ENCODE results near the gene BLTP3B.
"Not testable (repeated sequence)": the region's sequence is repeated elsewhere in the genome, so short reads cannot be mapped to it uniquely, and the experiment has no call there.

BLTP3B gene, protein sequence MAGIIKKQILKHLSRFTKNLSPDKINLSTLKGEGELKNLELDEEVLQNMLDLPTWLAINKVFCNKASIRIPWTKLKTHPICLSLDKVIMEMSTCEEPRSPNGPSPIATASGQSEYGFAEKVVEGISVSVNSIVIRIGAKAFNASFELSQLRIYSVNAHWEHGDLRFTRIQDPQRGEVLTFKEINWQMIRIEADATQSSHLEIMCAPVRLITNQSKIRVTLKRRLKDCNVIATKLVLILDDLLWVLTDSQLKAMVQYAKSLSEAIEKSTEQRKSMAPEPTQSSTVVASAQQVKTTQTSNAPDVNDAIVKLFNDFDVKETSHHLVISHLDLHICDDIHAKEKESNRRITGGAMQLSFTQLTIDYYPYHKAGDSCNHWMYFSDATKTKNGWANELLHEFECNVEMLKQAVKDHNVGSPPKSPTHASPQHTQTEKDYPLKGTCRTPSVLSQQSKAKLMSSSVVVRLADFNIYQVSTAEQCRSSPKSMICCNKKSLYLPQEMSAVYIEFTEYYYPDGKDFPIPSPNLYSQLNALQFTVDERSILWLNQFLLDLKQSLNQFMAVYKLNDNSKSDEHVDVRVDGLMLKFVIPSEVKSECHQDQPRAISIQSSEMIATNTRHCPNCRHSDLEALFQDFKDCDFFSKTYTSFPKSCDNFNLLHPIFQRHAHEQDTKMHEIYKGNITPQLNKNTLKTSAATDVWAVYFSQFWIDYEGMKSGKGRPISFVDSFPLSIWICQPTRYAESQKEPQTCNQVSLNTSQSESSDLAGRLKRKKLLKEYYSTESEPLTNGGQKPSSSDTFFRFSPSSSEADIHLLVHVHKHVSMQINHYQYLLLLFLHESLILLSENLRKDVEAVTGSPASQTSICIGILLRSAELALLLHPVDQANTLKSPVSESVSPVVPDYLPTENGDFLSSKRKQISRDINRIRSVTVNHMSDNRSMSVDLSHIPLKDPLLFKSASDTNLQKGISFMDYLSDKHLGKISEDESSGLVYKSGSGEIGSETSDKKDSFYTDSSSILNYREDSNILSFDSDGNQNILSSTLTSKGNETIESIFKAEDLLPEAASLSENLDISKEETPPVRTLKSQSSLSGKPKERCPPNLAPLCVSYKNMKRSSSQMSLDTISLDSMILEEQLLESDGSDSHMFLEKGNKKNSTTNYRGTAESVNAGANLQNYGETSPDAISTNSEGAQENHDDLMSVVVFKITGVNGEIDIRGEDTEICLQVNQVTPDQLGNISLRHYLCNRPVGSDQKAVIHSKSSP (N-terminal part only)

DNA sequence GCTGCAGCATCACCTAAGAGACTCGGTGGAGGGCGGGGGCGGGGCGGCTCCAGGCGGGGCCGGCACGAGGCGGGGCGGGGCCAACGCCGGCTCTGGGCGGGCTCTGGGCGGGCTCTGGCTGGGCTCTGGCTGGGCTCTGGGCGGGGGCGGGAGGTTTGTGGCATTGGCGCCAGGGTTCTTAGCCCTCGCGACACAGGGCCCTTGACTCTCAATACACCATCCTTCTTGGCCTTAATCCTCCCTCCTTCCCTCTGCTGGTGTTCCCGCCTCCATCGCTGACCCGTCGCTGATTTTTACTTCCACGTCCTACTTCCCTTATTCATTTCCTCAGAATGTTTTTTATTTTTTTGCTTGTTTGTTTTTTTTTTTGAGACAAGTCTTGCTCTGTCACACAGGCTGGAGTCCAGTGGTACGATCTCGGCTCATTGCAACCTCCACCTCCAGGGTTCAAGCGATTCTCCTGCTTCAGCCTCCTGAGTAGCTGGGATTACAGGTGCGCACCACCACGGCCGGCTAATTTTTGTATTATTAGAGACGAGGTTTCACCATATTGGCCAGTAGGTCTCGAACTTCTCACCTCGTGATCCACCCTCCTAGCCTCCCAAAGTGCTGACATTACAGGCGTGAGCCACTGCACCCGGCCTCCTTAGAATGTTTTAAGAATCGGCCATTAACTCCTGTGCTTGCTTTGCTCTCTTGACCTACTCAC, at the start of gene BLTP3B:
Gene BLTP3B, minus strand, starts transcription at position 24 of the 709 bp plus-strand sequence. CDS start 239 bp downstream, outside the sequence.
- peak; percentile 92 for DNase-seq

DNA sequence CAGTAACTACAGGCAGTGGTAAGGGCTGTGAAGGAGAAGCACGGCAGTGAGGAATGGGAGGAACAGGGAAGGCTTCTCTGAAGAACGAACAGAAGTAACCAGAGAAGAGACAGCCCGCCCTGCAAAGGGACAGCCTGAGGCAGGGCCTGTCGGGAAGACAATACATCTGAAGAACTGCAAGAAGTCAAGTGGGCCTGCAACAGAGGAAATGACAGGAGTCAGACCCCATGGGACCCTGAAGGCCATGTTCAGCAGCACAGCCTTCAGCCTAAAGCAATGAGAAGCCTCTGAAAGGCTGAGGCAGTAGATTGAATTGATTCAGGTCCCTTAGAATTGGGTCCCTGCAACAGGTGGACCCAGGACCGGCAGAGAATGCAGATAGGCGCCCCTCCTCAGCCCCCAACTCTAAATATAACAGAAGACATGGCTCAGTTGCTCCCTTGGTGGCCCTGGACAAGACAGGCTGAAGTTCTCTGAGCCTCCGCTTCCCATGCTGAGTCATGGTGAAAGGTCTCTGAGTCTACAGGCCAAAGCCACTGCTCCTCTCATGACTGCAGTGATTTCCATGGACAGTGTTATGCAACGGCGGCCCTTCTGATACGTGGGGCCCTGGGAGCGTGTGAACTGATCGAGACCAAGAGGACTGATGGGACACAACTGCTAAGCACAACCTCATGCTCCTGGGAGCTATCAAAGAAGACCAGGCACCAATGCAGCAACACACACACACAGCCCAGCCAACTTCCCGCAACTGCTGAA, 47.1 kb upstream of the BLTP3B start:
- DNase-seq, result no peak

DNA sequence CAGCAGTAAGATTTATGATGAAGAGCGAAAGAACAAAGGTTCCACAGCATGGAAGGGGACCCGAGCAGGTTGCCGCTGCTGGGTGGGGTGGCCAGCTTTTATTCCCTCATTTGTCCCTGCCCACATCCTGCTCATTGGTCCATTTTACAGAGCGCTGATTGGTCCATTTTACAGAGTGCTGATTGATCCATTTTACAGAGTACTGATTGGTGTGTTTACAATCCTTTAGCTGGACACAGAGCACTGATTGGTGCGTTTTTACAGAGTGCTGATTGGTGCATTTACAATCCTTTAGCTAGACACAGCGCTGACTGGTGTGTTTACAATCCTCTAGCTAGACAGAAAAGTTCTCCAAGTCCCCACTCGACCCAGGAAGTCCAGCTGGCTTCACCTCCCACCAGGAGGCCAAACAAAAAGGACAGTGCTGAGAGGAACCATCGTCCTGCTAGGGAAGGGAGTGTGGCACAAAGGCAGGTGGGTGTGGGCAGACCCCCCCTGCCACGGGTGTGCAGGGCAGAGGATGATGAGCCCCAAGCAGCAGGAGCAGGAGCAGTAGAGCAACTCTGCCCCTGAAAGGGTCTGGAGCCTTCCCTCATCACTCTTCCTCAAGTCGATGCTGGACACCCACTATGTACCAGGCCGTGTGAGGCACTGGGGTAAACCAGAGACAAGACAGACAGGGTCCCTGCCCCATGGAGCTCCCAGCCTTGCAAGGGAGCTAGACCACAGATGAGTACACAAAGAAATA, 46.4 kb upstream of the BLTP3B start:
- DNase-seq, result not testable (repeated sequence)

DNA sequence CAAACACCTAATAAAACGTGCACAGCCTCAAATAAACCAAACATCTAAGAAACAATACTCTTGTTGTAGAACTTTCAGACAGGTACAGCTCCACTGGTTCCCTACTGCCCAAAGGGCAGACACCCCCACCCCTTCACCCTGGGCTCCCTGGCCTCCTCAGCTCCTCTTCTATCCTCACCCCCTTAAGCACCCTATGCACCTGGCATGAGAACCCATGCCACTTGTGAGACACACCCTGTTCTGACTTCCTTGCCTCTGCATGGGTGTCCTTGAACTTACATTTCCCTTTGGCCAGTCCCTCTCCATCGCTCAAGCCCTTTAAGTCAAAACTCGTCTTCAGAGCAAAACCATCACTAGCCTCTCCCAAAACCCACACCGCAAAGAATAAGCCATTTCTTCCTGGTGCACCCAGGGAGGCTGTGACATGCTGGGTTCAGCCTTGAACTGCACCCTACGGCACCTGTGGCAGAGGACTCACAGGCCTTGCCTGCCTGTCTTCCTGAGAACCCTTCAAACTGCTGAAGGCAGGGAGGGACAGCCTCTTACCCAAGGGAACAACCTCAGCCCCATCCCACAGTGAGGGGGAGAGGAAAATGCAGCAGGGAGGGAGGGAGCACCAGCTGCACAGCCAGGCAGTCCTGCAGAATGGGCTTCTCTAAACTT, 45.3 kb upstream of the BLTP3B start:
- DNase-seq, result no peak

DNA sequence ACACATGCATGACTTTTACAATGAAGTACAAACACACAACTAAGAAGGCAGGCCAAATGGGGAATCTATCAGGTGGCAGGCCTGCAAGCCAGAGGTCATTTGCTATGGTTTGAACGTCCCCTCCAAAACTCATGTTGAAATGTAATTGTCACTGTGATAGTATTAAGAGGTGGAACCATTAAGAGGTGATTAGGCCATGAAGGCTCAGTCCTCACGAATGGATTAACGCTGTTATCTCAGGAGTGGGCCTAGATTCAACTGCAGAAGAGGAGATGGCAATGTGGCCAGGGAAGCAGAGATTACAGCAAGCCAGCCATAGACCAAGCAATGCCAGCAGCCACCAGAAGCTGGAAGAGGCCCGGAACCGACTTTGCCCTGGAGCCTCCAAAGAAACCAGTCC, 44.4 kb upstream of the BLTP3B start:
- DNase-seq, result no peak

DNA sequence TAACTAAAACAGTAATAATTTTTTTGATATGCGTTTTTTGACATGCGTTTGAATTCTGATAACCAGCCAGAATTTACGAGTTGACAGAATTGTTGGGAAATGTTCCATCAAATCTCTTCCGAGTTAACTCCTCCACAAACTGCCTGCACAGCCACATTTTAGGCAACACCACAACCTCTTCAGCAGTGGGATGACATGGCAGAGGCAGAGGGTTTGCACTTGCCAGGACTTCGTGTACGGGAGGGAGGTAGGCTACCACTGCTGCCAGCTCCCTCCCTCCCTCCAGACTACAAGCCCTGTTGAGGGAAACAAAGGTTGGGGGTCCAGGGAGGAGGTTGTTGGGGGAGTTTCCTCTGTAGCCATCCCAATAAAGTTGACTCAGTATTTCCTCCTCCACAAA, 43.4 kb upstream of the BLTP3B start:
- no peak for DNase-seq

DNA sequence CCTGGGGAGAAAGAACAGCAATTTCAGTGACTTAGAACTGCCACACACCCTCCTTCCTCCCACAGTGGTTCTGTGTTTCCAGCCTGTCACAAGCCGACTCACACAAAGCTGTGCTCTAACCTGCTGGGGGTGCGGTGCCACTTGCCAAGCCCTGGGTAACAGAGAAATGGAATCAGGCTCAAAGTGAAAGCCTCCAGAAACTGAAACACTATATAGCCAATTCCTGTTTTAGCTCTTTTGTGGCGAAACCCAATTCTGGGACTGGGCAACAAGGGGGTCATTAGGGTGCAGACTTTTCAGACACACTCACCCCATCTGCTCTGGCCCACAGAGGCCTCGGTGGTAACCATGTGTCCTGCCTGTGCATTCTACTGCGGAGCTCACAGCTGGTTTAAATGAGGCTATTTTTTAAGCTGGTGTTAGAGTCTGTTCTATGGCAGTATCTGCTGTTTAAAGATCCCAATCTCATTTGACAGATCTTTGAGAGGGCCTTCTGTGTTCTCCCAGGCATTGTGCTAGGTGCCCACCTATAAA, 42.8 kb upstream of the BLTP3B start:
- no peak for DNase-seq

DNA sequence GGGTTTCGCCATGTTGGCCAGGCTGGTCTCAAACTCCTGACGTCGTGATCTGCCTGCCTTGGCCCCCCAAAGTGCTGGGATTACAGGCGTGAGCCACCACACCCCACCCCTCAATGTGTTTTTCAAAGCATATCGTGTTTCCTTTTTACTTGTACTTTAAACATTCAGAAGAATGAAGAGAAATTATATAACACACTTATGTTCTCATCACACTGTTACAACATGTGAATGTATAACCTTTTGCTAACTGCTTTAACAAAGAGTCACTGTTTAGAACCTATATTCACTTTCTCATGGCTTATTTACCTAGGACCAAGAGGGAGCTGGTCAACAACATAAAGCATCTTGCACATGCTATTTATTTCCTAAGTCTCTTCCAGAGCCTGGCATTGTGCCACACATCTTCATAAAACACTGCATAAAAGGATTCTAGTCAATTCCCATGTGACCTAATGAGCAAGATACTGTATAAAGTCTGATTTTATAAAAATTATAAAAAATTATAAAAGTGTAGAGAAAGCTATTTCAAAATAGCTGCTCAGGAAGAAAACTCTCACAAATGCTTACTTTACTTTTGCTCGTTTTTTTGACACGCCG, 42.0 kb upstream of the BLTP3B start:
- no peak for DNase-seq

DNA sequence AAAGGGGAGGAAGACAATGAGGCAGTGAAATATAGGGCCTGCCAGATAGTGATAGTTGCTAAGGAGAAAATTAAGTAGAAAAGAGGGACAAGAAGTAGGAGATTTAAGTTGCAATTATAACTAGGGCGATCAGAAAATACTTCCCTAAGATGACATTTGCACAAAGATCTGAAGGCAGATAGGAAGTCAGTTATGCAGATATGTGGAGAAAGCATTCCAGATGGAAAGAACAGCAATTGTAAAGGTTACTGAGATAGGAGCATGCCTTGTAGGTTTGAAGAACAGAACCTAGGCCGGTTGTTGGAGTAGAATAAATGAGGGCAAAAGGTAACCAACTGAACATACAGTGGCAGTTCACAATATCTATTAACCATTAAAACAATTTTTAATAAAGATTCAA, 36.6 kb upstream of the BLTP3B start:
- no peak for DNase-seq

DNA sequence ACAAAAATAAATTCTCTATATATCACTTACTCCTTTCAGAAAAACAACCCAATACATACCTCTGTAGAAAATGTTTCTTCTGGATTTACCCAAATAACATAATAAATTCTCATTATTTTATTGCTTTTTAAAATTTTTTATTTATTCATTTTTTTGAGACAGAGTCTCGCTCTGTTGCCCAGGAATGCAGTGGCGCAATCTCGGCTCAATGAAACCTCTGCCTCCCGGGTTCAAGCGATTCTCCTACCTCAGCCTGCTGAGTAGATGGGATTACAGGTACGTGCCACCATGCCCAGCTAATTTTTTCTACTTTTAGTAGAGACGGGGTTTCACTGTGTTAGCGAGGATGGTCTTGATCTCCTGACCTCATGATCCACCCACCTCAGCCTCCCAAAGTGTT, 33.8 kb upstream of the BLTP3B start:
- DNase-seq, result not testable (repeated sequence)

DNA sequence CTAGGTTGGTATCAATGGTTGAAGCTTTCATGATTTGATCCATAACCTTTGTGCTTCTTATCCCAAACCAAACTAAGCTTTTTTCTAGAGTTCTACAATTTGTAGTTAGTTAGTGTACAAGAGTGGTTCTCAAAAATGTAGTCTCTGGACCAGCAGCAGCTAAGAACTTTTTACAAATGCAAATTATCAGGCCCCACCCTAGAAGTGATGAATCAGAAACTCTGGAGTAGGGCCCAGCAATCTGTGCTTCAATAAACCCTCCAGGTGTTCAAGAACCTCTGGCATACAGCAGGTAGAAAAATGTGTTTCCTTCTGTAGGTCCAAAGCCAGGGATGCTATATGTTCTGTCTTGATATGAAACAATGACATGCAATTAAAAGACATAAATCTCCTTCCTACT, 31.8 kb upstream of the BLTP3B start:
- DNase-seq, result no peak

DNA sequence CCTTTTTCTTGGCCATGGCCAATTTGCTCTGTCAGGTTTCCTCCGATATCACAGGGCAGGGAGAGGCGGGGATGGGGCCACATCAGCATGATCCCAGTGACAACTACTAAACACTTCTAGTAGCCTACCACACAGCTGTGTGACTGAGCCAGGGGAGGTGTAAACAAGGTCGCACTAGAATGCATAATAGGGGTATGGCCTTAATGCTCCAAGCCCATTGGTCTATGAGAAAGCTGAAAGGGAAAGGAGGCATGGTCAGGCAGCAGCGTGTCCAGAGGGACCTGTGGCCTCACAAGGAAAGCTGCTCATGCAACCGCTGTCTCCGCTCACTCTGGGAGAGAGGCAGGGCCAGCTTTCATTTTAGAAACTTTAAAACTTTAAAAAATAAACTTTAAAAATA, 30.4 kb upstream of the BLTP3B start:
- DNase-seq, result no peak

DNA sequence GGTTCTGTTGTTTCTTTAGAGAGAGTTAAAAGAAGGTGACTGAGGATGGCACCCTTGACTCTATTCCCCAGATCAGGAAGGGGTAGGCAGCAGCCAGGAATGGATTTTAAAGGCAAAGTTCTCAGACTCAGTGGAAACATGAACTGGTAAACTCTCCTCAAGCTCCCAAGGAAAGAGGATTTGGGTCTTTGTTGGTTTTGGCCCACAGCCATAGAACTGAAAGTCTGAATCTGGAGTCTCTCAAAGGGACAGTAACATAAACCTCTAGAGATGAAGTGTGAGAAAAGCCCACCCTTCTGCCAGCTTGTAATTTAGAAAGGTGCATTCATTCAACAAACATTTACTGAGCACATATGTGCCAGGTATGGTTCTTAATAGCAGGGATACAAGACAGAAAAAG, 28.6 kb upstream of the BLTP3B start:
- no peak for DNase-seq

DNA sequence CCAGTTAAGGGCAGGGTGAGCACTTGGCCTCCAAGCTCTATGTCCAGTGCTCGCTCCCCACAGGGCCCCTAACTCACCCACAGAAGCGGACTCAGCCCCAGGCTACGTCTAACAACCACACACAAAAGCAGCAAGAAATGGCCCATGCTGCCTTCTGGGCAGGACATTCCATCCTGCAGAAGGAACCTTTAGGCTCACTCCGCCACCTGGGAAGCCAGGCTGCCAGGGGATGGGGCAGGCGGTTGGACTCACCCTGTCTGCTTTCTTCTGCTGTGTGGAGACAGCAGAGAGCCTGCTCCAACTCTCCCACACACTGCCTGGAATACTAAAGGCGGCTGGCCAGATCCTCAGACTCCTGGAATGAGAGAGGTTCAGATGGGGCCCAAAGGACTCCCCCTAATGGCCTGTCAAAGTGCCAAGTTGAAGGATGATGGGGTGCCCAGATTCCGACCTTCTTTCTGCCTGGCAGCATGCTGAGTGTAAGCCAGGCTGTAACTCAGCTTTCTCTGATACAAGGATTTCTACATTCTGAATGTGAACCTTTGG, 27.7 kb upstream of the BLTP3B start:
- DNase-seq, result no peak

DNA sequence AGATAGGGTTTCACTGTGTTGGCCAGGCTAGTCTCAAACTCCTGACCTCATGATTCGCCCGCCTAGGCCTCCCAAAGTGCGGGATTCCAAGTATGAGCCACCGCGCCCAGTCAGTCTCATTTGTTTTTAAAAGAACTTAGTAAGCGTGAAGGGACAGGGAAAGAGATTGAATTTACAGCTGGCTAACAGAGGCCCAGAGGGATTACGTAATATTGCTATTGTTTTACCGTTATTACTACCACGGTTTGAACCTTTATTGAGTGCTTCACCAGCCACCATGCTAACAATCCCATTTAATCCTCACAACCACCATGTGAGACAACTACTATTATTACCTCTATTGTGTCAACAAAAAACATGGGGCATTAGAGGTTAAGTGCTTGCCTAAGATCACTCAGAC, 26.7 kb upstream of the BLTP3B start:
- no peak for DNase-seq

DNA sequence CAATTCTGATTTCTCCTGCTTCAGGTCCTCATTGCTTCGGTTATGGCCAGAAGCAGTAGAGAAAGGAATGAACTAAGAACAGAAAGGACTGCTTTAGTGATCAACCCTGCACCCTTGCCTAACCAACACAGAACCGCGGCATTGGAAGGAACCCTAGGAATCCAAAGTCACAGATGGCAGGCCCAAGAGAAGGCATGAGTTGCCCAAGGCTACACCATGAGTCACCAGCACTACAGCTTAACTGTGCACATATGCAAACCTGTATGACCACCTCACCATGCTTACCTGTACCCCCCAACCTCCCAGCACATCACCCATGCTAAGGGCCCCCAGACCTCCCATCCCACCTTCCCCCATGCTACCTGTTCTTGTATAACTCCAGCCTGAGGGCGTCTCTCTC, 25.9 kb upstream of the BLTP3B start:
- no peak for DNase-seq

DNA sequence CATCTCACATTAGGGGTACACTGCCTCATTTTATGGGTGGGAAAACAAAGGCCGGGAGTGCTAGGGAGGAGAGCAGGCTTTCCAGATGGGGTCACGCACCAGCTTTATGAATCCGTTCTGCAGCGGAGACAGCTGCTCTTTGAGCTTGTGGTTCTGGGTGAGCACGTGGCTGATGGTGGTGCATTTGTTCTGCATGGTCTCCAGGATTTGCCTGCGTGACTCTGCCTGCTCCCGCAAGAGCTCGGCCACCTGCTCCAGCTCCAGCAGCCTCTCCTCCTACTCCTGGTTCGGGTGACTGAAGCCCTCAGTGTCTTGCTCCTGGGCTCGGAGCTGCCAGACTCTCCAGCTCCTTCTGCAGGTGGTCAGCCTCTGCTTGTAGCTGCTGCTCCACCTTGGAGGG, 23.6 kb upstream of the BLTP3B start:
- no peak for DNase-seq

DNA sequence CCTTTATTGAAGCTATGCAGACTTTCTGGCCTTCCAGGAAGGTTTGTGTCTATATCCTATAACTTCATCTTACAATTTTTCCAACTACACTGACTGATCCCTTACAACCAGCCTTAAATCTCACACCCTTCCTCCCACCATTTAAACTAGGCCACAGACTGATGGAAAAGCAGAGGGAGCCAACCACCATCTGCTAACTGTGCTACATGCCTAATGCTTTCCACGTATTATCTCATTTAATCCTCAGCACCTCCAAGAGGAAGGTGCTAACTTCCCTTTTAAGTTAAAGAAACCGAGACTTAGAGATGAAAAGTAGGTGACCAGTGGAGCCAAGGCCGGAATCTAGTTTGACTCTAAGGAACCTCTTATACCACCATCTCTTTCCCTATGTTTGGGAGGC, 22.7 kb upstream of the BLTP3B start:
- DNase-seq, result no peak

DNA sequence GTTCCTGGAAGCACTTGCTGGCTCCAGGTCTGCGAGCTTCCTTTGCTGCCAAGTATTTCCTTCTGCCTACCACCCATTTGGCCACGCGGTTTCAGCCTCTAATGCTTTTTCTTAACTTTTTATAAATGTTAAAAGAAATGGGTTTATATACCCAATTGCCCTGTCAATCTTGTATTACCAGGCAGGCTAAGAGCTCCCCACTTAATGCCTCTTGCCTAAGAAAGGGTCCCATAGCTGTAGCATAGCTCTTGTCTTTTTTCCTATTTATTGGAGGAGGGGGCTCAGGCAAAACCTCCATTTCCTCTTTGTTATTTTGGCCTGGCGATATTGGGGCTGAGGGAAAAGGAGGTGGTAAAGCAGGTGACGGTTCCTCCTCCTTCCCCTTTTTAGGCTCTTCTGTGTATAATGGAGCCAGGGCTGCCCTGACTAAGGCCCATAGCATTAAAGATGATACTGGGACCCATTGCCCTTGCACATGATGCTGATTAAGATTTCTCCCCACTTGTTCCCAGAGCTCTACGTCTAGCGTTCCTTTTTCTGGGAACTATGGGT, 21.6 kb upstream of the BLTP3B start:
- no peak for DNase-seq
